Measurements from ENCODE around the gene PPM1N. TPM values are rescaled to one million over a fixed set of nuclear protein-coding genes. Genes with fewer than 3 reads are reported as not detected.

The PPM1N gene
- total and polyA plus RNA-seq, 2 of the 4 experiments (the other 2 are of a cell fraction) = 0.90 to 1.6 TPM

DNA sequence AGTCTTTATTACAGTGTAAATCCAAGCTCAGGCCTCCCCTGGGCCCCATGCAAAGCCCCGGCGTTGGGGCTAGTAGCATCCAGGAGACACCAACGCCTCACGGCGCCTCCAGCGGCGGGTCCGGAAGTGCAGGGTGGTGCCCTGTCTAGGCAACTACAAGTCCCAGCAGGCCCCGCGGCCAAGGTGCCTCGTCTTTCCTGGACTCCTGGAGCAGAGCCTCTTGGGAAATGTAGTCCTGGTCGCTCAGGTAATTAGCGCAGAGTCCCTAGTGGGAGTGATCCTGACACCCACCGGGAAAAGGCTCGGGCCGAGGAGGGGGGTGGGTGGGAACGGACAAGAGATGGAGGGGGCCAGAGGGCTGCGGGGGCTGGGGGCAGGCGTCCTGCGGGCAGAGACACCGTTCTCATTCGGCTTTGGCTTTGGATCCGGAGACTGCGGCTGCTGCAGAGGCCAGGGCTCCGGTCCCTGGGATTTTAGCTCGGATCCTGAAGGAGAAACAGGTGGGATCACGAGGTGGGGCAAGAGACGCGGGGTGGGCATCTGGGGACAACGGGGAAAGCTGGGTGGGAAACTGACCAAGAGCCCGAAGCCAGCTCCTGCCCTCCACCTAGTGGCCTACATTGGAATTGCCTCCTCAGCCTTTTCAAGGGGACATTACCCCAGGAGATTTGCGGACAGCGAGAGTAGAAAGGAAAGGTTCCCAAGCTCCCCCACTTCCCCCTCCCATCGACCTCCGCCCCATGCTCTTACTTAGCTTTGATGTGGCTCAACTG is 12.8 kb upstream of the PPM1N start (continued):
- TF ChIP-seq NFE2L2 (IDR thresholded peaks at IDR 0.05; ENCODE audit: low read depth, low read length) (no peak), MXI1 (IDR thresholded peaks at IDR 0.05; ENCODE audit: borderline replicate concordance, low read depth, low read length) (no peak), FOS (IDR thresholded peaks at IDR 0.05; ENCODE audit: low read depth, low read length) (no peak)

- DNase-seq (no peak), ATAC-seq (ENCODE audit: low read depth) (no peak)
- no peak for TF ChIP-seq MAFK (IDR thresholded peaks at IDR 0.05; ENCODE audit: low read depth, low read length)
- Histone ChIP-seq H3K9me3 (ENCODE audit: control insufficient read depth, insufficient read depth, low read length) (no peaks in the 10 kb centered on the region), H3K9me1 (ENCODE audit: insufficient read depth, low read length) (peaks cover 6% of the 10 kb centered on the region; the same call in 1 of the 2 replicates), H2BK120ac (ENCODE audit: low read depth, low read length) (no peak overlapping the region), H3K23ac (ENCODE audit: low read depth, low read length) (no peak overlapping the region), H3K56ac (ENCODE audit: extremely low read depth, insufficient read depth, low read length) (no peak overlapping the region), H4K5ac (ENCODE audit: low read depth, low read length) (no peak overlapping the region), H4K91ac (ENCODE audit: insufficient read depth, low read depth, low read length) (no peak overlapping the region), H3K14ac (replicated peaks; ENCODE audit: low read depth, low read length) (no peak overlapping the region), H4K8ac (ENCODE audit: low read depth in 2 of 2, low read length in 2 of 2) (no peak overlapping the region), H2BK5ac (ENCODE audit: low read depth, low read length, poor library complexity, severe bottlenecking) (no peak overlapping the region), H4K20me1 (ENCODE audit: insufficient read depth, low read length) (peaks cover 3% of the 10 kb centered on the region; the same call in 1 of the 2 replicates), H3K27ac (ENCODE audit: insufficient read depth, low read length) (no peak overlapping the region), H3K4ac (ENCODE audit: low read depth, low read length) (no peak overlapping the region), H3K79me1 (ENCODE audit: low read depth in 1 of 2, low read length in 2 of 2) (peaks cover 0 to 7% of the 10 kb centered on the region in 2 experiments; a peak in 1 of 4 replicates), H3K18ac (ENCODE audit: low read depth, low read length) (no peak overlapping the region), H2AK9ac (replicated peaks; ENCODE audit: low read depth, low read length, poor library complexity) (no peak overlapping the region), H2BK15ac (ENCODE audit: low read depth, low read length) (no peak overlapping the region), H3K4me1 (ENCODE audit: control insufficient read depth, insufficient read depth, low read length) (no peaks in the 10 kb centered on the region), H3K4me2 (ENCODE audit: low read depth, low read length) (no peak overlapping the region), H2AK5ac (ENCODE audit: low read depth, low read length) (no peak overlapping the region), H2AFZ (replicated peaks; ENCODE audit: low read length, poor library complexity) (no peak overlapping the region), H3K27me3 (ENCODE audit: control insufficient read depth, insufficient read depth, low read length) (no peaks in the 10 kb centered on the region), H3K36me3 (ENCODE audit: control insufficient read depth, insufficient read depth, low read length) (no peaks in the 10 kb centered on the region), H2BK20ac (ENCODE audit: low read depth, low read length) (no peak overlapping the region), H3K4me3 (ENCODE audit: insufficient read depth, low read depth, low read length) (no peak overlapping the region), H3K9ac (ENCODE audit: low read depth, low read length) (no peak overlapping the region)
- 93% methylated on average over 11 of the region's 15 CpGs; no CpG with 5 or more reads in 1 of the 2 experiments for WGBS, 2 experiments (ENCODE audit: extremely low coverage in 2 of 2, insufficient read length in 1 of 2)
- in situ Hi-C loops (cut with MboI; ENCODE audit: low sequenced_read_pairs) = no loop called here
- dilution Hi-C loops (cut with HindIII; ENCODE audit: low sequenced_read_pairs, unreplicated experiment) = no loop called here
- POLR2A ChIA-PET (ENCODE audit: unreplicated experiment) = no interaction called here
- intact Hi-C loops (cut with micrococcal nuclease) = no loop called here
- CTCF ChIA-PET = interaction anchor here (0.9 to 1.0 kb wide), 2 partner anchors 10 to 49 kb away, joined by 3 to 7 read pairs; no protein-coding TSS in a partner anchor
- no TSS peak for BruUV-seq (replicated peaks)
These were observed 9.5 kb upstream of the PPM1N start for GRCh38 chr19:45488708-45489107.
